ENCODE results near the gene CFB. TPM values are rescaled to one million over a fixed set of nuclear protein-coding genes. Genes with fewer than 3 reads are reported as not detected.

The CFB gene
- total RNA-seq, 4 donors from 2014 or later: 16.7 to 1,024 (median 264) TPM

DNA sequence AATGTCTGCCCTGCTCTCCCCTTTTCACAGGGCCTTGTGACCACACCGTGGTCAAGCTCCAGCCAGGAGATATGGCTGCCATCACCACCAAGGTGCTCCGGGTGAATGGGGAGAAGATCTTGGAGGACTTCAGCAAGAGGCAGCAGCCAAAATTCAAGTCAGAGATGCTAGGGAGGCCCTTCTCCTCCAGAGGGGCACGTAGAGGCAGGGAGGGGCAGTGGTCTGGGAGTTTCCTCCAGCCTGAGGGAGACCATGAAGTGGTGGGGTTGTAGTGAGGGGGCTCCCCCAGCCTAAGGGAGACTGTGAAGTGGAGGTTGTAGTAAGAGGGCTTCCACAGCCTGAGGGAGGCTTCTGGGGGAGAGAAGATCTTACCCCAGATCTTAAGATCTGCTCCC lies 22.0 kb downstream of the CFB start:
- TF ChIP-seq, protein P1, sequence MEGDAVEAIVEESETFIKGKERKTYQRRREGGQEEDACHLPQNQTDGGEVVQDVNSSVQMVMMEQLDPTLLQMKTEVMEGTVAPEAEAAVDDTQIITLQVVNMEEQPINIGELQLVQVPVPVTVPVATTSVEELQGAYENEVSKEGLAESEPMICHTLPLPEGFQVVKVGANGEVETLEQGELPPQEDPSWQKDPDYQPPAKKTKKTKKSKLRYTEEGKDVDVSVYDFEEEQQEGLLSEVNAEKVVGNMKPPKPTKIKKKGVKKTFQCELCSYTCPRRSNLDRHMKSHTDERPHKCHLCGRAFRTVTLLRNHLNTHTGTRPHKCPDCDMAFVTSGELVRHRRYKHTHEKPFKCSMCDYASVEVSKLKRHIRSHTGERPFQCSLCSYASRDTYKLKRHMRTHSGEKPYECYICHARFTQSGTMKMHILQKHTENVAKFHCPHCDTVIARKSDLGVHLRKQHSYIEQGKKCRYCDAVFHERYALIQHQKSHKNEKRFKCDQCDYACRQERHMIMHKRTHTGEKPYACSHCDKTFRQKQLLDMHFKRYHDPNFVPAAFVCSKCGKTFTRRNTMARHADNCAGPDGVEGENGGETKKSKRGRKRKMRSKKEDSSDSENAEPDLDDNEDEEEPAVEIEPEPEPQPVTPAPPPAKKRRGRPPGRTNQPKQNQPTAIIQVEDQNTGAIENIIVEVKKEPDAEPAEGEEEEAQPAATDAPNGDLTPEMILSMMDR (IDR thresholded peaks at IDR 0.05): no peak
- ATAC-seq (ENCODE audit: low FRiP score) (no peak), DNase-seq (ENCODE audit: low spot score) (no peak)

DNA sequence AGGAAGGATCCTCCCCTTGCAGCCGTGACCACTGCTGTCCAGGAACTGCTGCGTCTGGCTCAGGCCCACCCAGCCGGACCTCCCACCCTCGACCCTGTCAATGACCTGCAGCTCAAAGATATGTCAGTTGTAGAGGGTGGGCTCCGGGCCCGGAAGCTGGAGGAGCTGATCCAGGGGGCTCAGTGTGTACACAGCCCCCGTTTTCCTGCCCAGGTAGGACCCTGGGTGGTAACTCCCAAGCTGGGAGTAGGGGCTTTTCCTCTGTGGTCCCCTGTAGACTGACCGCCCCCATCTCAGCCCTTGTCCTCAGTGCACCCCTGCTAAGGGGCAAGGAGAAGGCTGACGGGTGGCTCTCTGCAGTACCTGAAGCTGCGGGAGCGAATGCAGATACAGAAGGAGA lies 22.4 kb downstream of the CFB start:
- no peak for DNase-seq (ENCODE audit: low spot score)
- no peak for ATAC-seq (ENCODE audit: low FRiP score)
- TF ChIP-seq, protein P1 (IDR thresholded peaks at IDR 0.05): no peak

DNA sequence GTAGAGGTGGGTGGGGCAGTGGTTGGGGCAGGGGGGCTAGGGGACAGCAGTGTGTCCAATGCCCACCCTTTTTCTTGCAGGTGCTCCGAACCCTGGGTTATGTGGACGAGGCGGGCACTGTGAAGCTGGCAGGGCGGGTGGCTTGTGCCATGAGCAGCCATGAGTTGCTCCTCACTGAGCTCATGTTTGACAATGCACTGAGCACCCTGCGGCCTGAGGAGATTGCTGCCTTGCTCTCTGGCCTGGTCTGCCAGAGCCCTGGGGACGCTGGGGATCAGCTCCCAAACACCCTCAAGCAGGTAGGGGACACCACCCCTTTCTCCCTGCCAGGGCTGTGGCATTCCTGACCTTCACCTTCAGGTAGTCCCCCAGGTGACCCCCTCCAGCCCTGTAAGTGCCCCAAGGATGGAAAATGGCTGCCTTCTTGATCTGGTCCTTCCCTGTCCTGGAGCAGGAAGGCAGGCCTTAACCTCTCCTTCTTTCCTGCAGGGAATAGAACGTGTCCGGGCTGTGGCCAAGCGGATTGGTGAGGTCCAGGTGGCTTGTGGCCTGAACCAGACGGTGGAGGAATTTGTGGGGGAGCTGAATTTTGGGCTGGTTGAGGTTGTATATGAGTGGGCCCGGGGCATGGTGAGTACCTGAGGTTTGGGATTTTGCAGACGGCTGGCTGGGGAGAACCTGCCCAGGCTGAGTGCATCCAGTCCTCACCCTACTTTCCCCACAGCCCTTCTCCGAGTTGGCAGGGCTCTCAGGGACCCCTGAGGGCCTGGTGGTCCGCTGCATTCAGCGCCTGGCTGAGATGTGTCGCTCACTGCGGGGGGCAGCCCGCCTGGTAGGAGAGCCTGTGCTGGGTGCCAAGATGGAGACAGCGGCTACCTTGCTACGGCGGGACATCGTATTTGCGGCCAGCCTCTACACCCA lies 23.2 kb downstream of the CFB start:
- DNase-seq (ENCODE audit: low spot score) (no peak), ATAC-seq (ENCODE audit: low FRiP score) (no peak)
- TF ChIP-seq, protein P1 (IDR thresholded peaks at IDR 0.05): no peak

DNA sequence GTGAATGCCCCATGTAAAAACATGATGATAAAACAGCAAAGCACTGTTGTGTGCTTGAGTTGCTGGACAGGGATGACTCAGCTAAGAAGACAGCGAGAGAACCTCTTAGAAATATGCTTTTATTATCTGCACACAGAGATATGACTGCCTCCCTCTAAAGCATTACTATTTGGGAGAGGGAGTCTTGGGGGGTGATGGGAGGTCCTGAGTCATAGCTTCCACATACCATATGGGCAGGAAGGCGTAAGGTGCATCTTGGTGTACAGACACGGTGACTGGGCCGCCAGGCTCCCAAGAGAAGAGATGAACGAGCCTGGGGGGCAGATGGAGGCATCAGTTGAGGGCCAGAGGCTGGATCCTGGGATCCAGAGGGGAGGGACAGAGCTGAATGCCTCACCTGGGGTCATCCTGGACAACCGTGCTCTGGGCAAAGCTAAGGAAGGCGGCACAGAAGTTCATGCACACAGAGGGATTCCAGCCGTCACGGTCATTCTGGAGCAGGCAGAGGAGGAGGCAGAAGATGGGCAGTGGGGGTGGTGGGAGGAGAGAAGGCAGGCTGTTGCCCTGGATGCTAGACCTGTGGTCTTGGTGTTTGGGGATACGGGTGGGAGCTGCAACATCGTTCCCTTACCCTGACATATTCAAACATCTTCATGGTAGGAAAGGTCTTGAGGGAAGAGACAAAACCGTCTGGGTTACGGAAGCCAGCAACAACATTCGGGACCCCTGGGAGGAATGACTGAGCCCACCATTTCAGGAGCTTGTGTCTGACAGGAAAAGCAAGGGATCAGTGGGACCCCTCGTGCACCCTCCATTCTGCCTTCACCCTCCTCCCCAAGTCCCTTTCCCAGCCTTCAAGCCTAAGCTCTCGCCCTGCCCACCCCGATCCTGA lies 24.1 kb downstream of the CFB start:
- TF ChIP-seq, protein P1 (IDR thresholded peaks at IDR 0.05): no peak
- peak; percentile 5 for ATAC-seq (ENCODE audit: low FRiP score)
- no peak for DNase-seq (ENCODE audit: low spot score)

DNA sequence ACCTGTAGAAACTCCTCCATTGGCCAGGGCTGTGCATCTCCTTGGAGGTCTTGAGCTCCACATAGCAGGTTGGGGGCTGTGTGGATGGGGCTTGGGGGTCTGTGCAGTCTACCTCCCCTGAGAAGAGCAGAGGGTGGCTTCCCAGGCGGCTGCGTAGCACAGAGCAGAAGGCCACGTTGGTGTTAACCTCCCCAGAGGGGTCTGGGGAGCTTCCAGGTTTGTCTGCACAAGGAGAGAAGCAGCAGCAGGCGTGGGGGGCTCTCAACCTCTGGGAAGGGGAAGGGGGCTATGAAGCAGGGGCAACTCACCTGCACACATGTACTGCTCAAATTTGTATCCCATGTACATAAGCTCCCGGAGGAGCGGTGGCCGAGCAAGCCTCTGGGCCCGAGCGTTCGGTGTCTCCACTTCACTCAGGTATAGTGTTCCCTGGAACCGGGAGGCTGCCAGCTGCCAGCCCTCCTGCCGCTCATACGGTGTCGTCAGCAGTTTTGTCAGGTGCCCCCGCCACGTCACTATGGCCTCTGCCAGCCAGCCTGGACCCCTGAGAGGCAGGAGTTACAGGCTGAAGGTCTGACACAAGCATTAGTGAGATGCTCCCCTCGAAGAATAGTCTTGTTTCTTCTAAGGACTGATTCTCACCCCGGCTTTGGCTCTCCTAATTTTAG lies 24.8 kb downstream of the CFB start:
- TF ChIP-seq, protein P1 (IDR thresholded peaks at IDR 0.05): no peak
- ATAC-seq (ENCODE audit: low FRiP score): no peak
- no peak for DNase-seq (ENCODE audit: low spot score)

DNA sequence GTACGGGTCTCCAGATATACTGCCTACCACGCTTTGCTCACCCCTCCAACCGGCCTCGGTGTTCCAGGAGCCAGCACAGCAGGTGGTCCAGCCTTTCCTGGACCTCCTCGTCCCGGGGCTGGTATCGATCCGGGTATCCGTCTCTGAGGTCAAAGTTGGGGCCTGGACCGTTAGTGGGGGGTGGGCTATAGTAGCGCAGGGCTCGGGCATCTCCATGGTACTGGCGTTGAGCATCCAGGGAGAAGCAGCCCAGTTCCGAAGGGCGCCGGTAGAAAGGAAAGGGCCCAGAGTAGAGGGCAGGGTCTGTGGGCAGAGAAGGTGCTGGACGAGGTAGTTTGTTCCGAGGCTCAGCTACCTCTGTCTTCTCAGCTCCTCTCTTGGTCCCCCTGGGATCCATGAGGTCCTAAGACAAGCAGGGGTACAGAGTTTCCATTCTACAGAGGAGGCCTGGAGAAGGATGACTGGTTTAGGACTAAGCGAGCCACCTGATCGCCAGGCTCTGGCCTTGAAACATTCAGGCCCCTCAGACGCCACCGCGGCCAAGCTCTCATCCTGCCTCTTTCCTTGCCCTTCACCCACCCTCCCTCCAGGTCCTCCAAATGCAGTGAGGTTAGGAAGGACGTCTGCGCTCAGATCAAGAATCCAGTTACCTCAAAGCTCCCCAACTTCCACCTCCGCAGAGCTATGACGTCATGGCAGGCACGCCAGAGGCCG lies 25.5 kb downstream of the CFB start:
- ATAC-seq (ENCODE audit: low FRiP score) (peak; percentile 27), DNase-seq (ENCODE audit: low spot score) (no peak)
- TF ChIP-seq, protein P1 (IDR thresholded peaks at IDR 0.05): no peak
